ENCODE measurements around the gene SSBP3. TPM values are rescaled to one million over a fixed set of nuclear protein-coding genes. Genes with fewer than 3 reads are reported as not detected.

SSBP3 gene
- total and polyA plus RNA-seq, 2 of the 13 experiments (the other 11 are each of a cell fraction or from before 2014, with no cell fraction given), result 8.5 to 17.6 TPM

DNA sequence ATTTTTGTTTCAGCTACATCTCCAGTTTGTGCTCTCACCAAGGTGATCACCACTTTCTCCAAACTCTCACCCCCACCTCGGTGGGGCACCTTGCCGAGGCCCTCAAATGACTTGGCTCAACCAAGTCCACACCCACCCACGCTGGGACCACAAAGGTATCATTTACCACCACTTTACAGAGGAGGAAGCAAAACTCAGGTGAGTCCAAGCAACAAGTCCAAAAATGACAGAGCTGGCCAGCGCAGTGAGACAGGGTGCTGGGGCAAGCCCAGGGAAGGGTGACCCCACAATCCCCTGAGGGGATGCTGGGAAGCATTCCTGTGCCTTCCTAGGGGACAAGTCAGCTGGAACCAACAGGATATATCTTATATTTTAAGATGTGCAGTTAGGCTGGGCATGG is 24.7 kb downstream of the SSBP3 start:
- Histone ChIP-seq H3K4me1 (ENCODE audit: insufficient read depth, low read length) (peaks cover 44% of the 10 kb centered on the region), H3K27ac (ENCODE audit: extremely low read length, insufficient read depth, low read length) (no peak overlapping the region), H4K20me1 (ENCODE audit: insufficient read depth, low read length) (no peaks in the 10 kb centered on the region; the same call in 1 of the 2 replicates), H3K4me2 (ENCODE audit: low read depth, low read length) (no peak overlapping the region), H3K9ac (ENCODE audit: insufficient read depth, low read depth, low read length) (no peak overlapping the region), H3K36me3 (replicated peaks in 1 of 2; ENCODE audit: control insufficient read depth in 1 of 2, insufficient read depth in 2 of 2, low read length in 2 of 2) (peaks cover 3 to 6% of the 10 kb centered on the region in 2 experiments; a peak in 4 of 5 replicates), H3K27me3 (ENCODE audit: control insufficient read depth in 1 of 2, insufficient read depth in 2 of 2, low read length in 2 of 2) (no peaks in the 10 kb centered on the region), H3K79me2 (ENCODE audit: insufficient read depth, low read length) (peaks cover 7% of the 10 kb centered on the region), H3K4me3 (replicated peaks in 1 of 3; ENCODE audit: insufficient read depth in 1 of 3, low read depth in 2 of 3, low read length in 3 of 3) (no peak overlapping the region), H3K9me3 (ENCODE audit: low read length) (no peaks in the 10 kb centered on the region), H2AFZ (ENCODE audit: low read length) (no peak overlapping the region)
- no peak for FAIRE-seq
- POLR2A ChIA-PET, result no interaction called here
- in situ Hi-C loops (cut with HindIII; ENCODE audit: extremely low pct_ligation_motif_present, low pct_unique_long_range_greater_than_20kb), result no loop called here
- WGBS (ENCODE audit: low lambda C conversion rate), result 93% methylated on average over 4 of the region's 4 CpGs
- no peak for ATAC-seq
- DNase-seq (ENCODE audit: low spot score), result no peak
- no TSS peak for BruUV-seq (replicated peaks)
- TF ChIP-seq ATF1 (CRISPR knock-in tag; IDR thresholded peaks at IDR 0.05) (no peak), NCOA2 (CRISPR knock-in tag; IDR thresholded peaks at IDR 0.05) (no peak), ZNF567 (CRISPR knock-in tag; IDR thresholded peaks at IDR 0.05; ENCODE audit: borderline replicate concordance) (no peak), ELK4 (CRISPR knock-in tag; IDR thresholded peaks at IDR 0.05; ENCODE audit: borderline replicate concordance) (no peak), ZC3H4 (CRISPR knock-in tag; IDR thresholded peaks at IDR 0.05; ENCODE audit: borderline replicate concordance) (no peak), ZNF138 (CRISPR knock-in tag; IDR thresholded peaks at IDR 0.05; ENCODE audit: low read depth) (no peak), RFX1 (IDR thresholded peaks at IDR 0.05) (no peak), ZNF776 (CRISPR knock-in tag; IDR thresholded peaks at IDR 0.05) (no peak), THRA (CRISPR knock-in tag; IDR thresholded peaks at IDR 0.05; ENCODE audit: borderline replicate concordance) (no peak), ZFP36L1 (CRISPR knock-in tag; IDR thresholded peaks at IDR 0.05) (no peak), ZKSCAN1 (IDR thresholded peaks at IDR 0.05; ENCODE audit: low read length) (no peak), HCFC1 (IDR thresholded peaks at IDR 0.05; ENCODE audit: low read depth, low read length) (no peak), ZNF253 (CRISPR knock-in tag; IDR thresholded peaks at IDR 0.05; ENCODE audit: borderline replicate concordance) (no peak)
- CTCF ChIA-PET (ENCODE audit: low intra/inter-chr PET ratio, low total read pairs), result no interaction called here
- intact Hi-C loops (cut with micrococcal nuclease; ENCODE audit: unreplicated experiment), result no loop called here
